DND-41 (cell line): Measurements from ENCODE around the gene COL4A2.

Experiments used
- EZH2 ChIP-seq: IDR thresholded peaks from 3 replicates; pipeline ENCODE4 v1.6.1; 2012; ENCODE audit warnings: borderline replicate concordance, low read depth, mild to moderate bottlenecking, moderate library complexity, low read length, inconsistent platforms; ENCODE audit not compliant: severe bottlenecking
- TF ChIP-seq, protein P1 (sequence below): IDR thresholded peaks from 2 replicates; pipeline ENCODE4 v1.5.1; 2012; ENCODE audit warnings: borderline replicate concordance, low read length, moderate library complexity, mild to moderate bottlenecking; ENCODE audit not compliant: poor library complexity, severe bottlenecking; ENCODE audit errors: extremely low read depth

DNA sequence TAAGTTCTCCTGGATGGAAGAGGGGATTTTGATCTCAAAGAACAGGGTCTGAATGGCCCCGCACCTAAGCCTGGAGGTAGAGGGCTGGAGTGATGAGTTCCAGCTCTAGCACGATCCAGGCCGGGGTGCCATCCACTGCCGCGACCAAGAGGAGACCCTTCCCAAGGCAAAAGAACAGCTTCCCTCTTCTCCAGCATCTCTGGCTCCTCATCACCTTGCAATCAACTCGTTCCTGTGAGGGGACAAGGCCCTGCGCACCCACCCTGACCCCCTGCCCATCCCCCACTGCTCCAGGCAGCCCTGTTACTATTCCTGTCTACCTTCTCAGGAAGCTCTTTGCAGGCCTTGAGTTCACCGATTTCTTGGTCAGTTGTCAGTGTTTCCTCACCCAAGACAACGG lies 17.9 kb upstream of the COL4A2 start:
- TF ChIP-seq EZH2 = no peak
- TF ChIP-seq, protein P1, sequence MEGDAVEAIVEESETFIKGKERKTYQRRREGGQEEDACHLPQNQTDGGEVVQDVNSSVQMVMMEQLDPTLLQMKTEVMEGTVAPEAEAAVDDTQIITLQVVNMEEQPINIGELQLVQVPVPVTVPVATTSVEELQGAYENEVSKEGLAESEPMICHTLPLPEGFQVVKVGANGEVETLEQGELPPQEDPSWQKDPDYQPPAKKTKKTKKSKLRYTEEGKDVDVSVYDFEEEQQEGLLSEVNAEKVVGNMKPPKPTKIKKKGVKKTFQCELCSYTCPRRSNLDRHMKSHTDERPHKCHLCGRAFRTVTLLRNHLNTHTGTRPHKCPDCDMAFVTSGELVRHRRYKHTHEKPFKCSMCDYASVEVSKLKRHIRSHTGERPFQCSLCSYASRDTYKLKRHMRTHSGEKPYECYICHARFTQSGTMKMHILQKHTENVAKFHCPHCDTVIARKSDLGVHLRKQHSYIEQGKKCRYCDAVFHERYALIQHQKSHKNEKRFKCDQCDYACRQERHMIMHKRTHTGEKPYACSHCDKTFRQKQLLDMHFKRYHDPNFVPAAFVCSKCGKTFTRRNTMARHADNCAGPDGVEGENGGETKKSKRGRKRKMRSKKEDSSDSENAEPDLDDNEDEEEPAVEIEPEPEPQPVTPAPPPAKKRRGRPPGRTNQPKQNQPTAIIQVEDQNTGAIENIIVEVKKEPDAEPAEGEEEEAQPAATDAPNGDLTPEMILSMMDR = no peak
